Mucosa of gallbladder (tissue), 1 donor: ENCODE data around the gene FUT6. TPM values are rescaled to one million over a fixed set of nuclear protein-coding genes. Genes with fewer than 3 reads are reported as not detected.
"Not testable (repeated sequence)": the region's sequence is repeated elsewhere in the genome, so short reads cannot be mapped to it uniquely, and the experiment has no call there.

Source experiments
- DNase-seq: peaks from one replicate; pipeline ENCODE4 v3.0.0-alpha.2; 2020; ENCODE audit warnings: low spot score
- total RNA-seq: library from RNA; stranded (reverse); gene quantifications from one replicate; pipeline ENCODE4 v1.2.1, GENCODE V29; 2021
- donor health status: DM: no; HTN: no; CAD: no.

FUT6 gene
- total RNA-seq, 1 donor from 2014 or later, result 81.2 TPM

- no peak for DNase-seq
Observed at GRCh38 chr19:5786593-5787408, 52.7 kb downstream of the FUT6 start.

- DNase-seq, result no peak
Observed at GRCh38 chr19:5785423-5785822, 54.1 kb downstream of the FUT6 start.

- no peak for DNase-seq
Observed at GRCh38 chr19:5784581-5785147, 54.8 kb downstream of the FUT6 start, which contains the start of gene PRR22. PRR22 (minus strand) TSS chr19:5784746; CDS start chr19:5784660, 86 bp downstream.

DNA sequence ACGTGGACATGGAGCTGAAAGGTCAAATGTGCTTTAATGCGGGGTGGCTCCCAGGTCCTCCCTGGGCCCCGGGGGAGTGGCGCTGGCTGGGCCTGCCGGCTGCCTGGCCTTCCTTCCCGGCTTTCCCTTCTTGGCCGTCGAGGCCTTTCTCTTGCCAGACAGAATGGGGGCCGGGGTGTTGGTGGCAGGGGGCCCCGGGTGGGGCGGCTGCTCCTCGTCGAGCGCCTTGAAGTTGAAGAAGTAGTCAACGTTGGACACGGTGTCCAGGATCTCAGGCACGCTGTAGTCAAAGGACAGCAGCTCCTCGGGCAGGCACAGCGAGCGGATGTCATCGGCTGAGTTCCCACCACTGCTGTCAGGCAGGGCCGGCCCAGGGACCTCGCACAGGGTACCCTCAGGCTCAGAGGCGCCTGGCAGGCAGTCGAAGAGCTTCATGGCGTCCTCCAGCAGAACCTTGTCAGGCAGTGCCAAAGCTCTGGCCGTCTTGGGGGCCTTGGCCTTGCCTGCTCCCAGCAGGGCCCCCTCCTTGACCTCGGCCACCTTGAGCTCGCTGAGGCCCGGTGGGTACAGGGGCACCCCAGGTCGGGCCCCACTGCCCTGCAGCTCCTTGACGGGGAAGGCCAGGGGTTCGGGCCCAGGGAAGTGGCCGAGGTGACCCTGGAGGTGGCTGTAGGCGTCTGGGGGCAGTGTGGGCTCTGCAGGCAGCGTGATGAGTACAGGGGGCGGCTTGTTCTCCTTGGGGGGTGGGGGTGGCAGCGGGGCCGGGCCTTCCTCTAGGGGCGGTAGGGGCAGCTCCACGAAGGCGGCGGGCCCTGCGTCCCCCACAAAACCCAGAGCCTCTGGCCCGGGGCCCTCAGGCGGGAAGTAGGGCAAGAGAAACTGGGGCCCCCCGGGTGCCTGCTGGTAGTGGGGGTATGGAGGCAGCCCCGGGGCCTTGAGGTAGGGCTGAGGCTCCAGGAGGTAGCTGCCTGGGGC is 56.3 kb downstream of the FUT6 start:
- DNase-seq, result no peak

DNA sequence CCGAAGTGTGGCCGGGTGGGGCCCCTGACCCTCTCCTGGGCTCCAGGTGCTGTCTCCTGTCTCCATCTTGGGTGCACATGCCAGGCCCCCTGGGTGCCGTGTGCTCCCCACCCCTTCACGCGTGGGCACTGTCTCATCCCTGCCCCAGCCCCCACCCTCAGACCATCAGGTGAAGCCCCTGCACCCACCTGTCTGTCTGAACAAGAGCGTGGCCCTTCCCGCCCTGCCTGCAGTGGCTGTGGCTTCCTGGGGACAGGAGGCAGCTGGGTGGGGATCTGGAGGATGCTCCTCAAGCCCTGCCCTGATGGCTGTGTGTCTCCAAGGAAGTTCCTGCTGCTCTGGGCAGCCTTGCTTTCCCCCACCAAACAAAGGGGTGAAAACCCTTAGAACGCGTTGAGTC is 57.2 kb downstream of the FUT6 start:
- no peak for DNase-seq

DNA sequence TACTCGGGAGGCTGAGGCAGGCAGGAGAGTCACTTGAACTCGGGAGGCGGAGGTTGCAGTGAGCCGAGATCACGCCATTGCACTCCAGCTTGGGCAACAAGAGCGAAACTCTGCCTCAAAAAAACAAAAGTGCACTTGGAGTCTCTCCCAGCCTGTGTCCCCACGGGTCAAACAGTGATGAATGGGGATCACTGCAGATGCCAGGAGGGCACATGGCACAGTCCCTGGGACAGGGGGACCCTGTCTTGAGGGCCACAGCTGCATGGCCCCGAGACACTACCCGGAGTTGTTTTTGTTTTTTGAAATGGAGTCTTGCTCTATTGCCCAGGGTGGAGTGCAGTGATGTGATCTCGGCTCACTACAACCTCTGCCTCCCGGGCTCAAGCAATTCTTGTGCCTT is 58.6 kb downstream of the FUT6 start:
- DNase-seq, result not testable (repeated sequence)

Other genes starting within 250 kb of the FUT6 start
- 127 TPM for gene SAFB2, start 216.9 kb downstream of the FUT6 start, total RNA-seq
- 92.9 TPM for gene SAFB, start 216.6 kb downstream of the FUT6 start, total RNA-seq
- 62.6 TPM for gene MICOS13, start 159.2 kb downstream of the FUT6 start, total RNA-seq
- 15.7 TPM for gene HSD11B1L, start 158.7 kb downstream of the FUT6 start, total RNA-seq
- gene RPL36, start 149.4 kb downstream of the FUT6 start, total RNA-seq, result 609 TPM
- 80.2 TPM for gene LONP1, start 119.6 kb downstream of the FUT6 start, total RNA-seq
- not detected for gene CATSPERD, start 119.1 kb downstream of the FUT6 start, total RNA-seq
- gene PRR22, start 55.0 kb downstream of the FUT6 start, total RNA-seq, result 4.1 TPM
- 37.2 TPM for gene DUS3L, start 48.5 kb downstream of the FUT6 start, total RNA-seq
- gene NRTN, start 34.6 kb downstream of the FUT6 start, total RNA-seq, result 6.2 TPM
- 127 TPM for gene FUT3, start 11.7 kb upstream of the FUT6 start, total RNA-seq
- not detected for gene FUT5, start 30.8 kb upstream of the FUT6 start, total RNA-seq
- gene NDUFA11, start 64.1 kb upstream of the FUT6 start, total RNA-seq, result 244 TPM
- 12.7 TPM for gene VMAC, start 65.2 kb upstream of the FUT6 start, total RNA-seq
- 82.5 TPM for gene CAPS, start 74.6 kb upstream of the FUT6 start, total RNA-seq
- gene RANBP3, start 138.4 kb upstream of the FUT6 start, total RNA-seq, result 75.5 TPM